H9 (cell line): ENCODE measurements around the gene DNAJB4. TPM values are rescaled to one million over a fixed set of nuclear protein-coding genes. Genes with fewer than 3 reads are reported as not detected.

Experiments
- DNase-seq: peaks from one replicate; pipeline ENCODE4 v3.0.0-alpha.2; 2017
- H2AFZ ChIP-seq: one replicate; pipeline ENCODE4 v1.6.1; 2013; ENCODE audit warnings: mild to moderate bottlenecking, low read length, control low read depth, moderate library complexity
- H2AK5ac ChIP-seq: 2 replicates; pipeline ENCODE4 v1.6.1; 2013; ENCODE audit warnings: low read length, control low read depth, mixed read lengths; ENCODE audit not compliant: insufficient read length
- H2BK120ac ChIP-seq: one replicate; pipeline ENCODE4 v1.6.1; 2013; ENCODE audit warnings: low read depth, mild to moderate bottlenecking, low read length, control low read depth, inconsistent platforms; ENCODE audit not compliant: poor library complexity, severe bottlenecking
- H2BK12ac ChIP-seq: 2 replicates; pipeline ENCODE4 v1.6.1; 2013; ENCODE audit warnings: low read length, control low read depth, mixed read lengths, low read depth; ENCODE audit not compliant: insufficient read length
- H2BK15ac ChIP-seq: 2 replicates; pipeline ENCODE4 v1.6.1; 2013; ENCODE audit warnings: low read depth, low read length, control low read depth
- H2BK20ac ChIP-seq: one replicate; pipeline ENCODE4 v1.6.1; 2013; ENCODE audit warnings: low read depth, mild to moderate bottlenecking, low read length, control low read depth, inconsistent platforms; ENCODE audit not compliant: poor library complexity, severe bottlenecking
- H2BK5ac ChIP-seq: 2 replicates; pipeline ENCODE4 v1.6.1; 2013; ENCODE audit warnings: low read length, control low read depth, mixed read lengths; ENCODE audit not compliant: insufficient read length
- H3K14ac ChIP-seq: 2 replicates; pipeline ENCODE4 v1.6.1; 2013; ENCODE audit warnings: low read length, control low read depth; ENCODE audit not compliant: insufficient read depth
- H3K18ac ChIP-seq: 2 replicates; pipeline ENCODE4 v1.6.1; 2013; ENCODE audit warnings: low read depth, mild to moderate bottlenecking, mixed read lengths, low read length, control low read depth; ENCODE audit not compliant: insufficient read length
- H3K23ac ChIP-seq: 2 replicates; pipeline ENCODE4 v1.6.1; 2013; ENCODE audit warnings: low read length, control low read depth, mixed read lengths, low read depth; ENCODE audit not compliant: insufficient read length
- H3K23me2 ChIP-seq: 2 replicates; pipeline ENCODE4 v1.6.1; 2013; ENCODE audit warnings: low read depth, mild to moderate bottlenecking, mixed read lengths, low read length, control low read depth; ENCODE audit not compliant: insufficient read length, poor library complexity, severe bottlenecking
- H3K27ac ChIP-seq: 2 replicates; pipeline ENCODE4 v1.5.1; 2013; ENCODE audit warnings: low read length, control low read depth, mixed read lengths, low read depth; ENCODE audit not compliant: insufficient read length
- H3K27me3 ChIP-seq: 2 replicates; pipeline ENCODE4 v1.6.1; 2013; ENCODE audit warnings: low read length, control low read depth, inconsistent platforms; ENCODE audit not compliant: insufficient read depth
- H3K4ac ChIP-seq: 2 replicates; pipeline ENCODE4 v1.6.1; 2013; ENCODE audit warnings: low read depth, mild to moderate bottlenecking, control low read depth, inconsistent platforms, low read length, moderate library complexity
- H3K4me1 ChIP-seq: 2 replicates; pipeline ENCODE4 v1.6.1; 2013; ENCODE audit warnings: low read length, control low read depth, inconsistent platforms; ENCODE audit not compliant: insufficient read depth
- H3K4me2 ChIP-seq: 2 replicates; pipeline ENCODE4 v1.6.1; 2013; ENCODE audit warnings: low read length, control low read depth, mixed read lengths; ENCODE audit not compliant: insufficient read length, insufficient read depth
- H3K56ac ChIP-seq: 2 replicates; pipeline ENCODE4 v1.6.1; 2013; ENCODE audit warnings: low read depth, mild to moderate bottlenecking, mixed read lengths, low read length, control low read depth; ENCODE audit not compliant: insufficient read length
- H3K79me1 ChIP-seq: 2 replicates; pipeline ENCODE4 v1.6.1; 2013; ENCODE audit warnings: low read depth, mild to moderate bottlenecking, moderate library complexity, low read length, control low read depth, inconsistent platforms; ENCODE audit not compliant: insufficient read depth, poor library complexity, severe bottlenecking
- H3K79me2 ChIP-seq: 2 replicates; pipeline ENCODE4 v1.6.1; 2013; ENCODE audit warnings: low read length, control low read depth, inconsistent platforms; ENCODE audit not compliant: insufficient read depth
- H3K9ac ChIP-seq: 2 replicates; pipeline ENCODE4 v1.6.1; 2013; ENCODE audit warnings: low read length, control low read depth, mixed read lengths; ENCODE audit not compliant: insufficient read length; ENCODE audit errors: extremely low read depth
- H3K9me3 ChIP-seq: one replicate; pipeline ENCODE4 v1.6.1; 2013; ENCODE audit warnings: low read depth, low read length, inconsistent platforms; ENCODE audit not compliant: control insufficient read depth
- H3T11ph ChIP-seq: one replicate; pipeline ENCODE4 v1.6.1; 2013; ENCODE audit warnings: mild to moderate bottlenecking, low read length, control low read depth, inconsistent platforms
- H4K20me1 ChIP-seq: one replicate; pipeline ENCODE4 v1.6.1; 2013; ENCODE audit not compliant: control insufficient read depth, insufficient read length, insufficient read depth
- H4K5ac ChIP-seq: 2 replicates; pipeline ENCODE4 v1.6.1; 2013; ENCODE audit warnings: low read depth, mild to moderate bottlenecking, mixed read lengths, low read length, control low read depth; ENCODE audit not compliant: insufficient read length
- H4K8ac ChIP-seq: replicated peaks from 2 replicates; pipeline ENCODE4 v1.6.1; 2013; ENCODE audit warnings: low read length, control low read depth, mixed read lengths, low read depth; ENCODE audit not compliant: insufficient read length
- H4K91ac ChIP-seq: 2 replicates; pipeline ENCODE4 v1.6.1; 2013; ENCODE audit warnings: low read depth, mild to moderate bottlenecking, moderate library complexity, mixed read lengths, low read length, control low read depth; ENCODE audit not compliant: insufficient read length
- H3K27ac Mint-ChIP-seq, 3 experiments: 2 replicates in 2 of 3; 3 replicates in 1 of 3; pipeline ENCODE4 v1.8.0; 2020 to 2021; ENCODE audit warnings: mixed read lengths in 3 of 3, mild to moderate bottlenecking in 1 of 3, moderate library complexity in 1 of 3
- H3K27me3 Mint-ChIP-seq: 2 replicates; pipeline ENCODE4 v1.8.0; 2021; ENCODE audit warnings: low read depth, mild to moderate bottlenecking, moderate library complexity, mixed read lengths
- H3K36me3 Mint-ChIP-seq, 3 experiments: 2 replicates in 2 of 3; 3 replicates in 1 of 3; pipeline ENCODE4 v1.8.0; 2020 to 2021; ENCODE audit warnings: low read depth in 3 of 3, mixed read lengths in 3 of 3; ENCODE audit not compliant: insufficient read depth in 1 of 3
- H3K4me1 Mint-ChIP-seq, 2 experiments: 2 replicates each; pipeline ENCODE4 v1.8.0; 2020; ENCODE audit warnings: mixed read lengths in 2 of 2
- H3K4me3 Mint-ChIP-seq, 2 experiments: 2 replicates in 1 of 2; 3 replicates in 1 of 2; pipeline ENCODE4 v1.8.0; 2020 to 2021; ENCODE audit warnings: mild to moderate bottlenecking in 2 of 2, mixed read lengths in 2 of 2, moderate library complexity in 1 of 2
- H3K9me3 Mint-ChIP-seq, 2 experiments: 2 replicates in 1 of 2; 3 replicates in 1 of 2; pipeline ENCODE4 v1.8.0; 2020; ENCODE audit warnings: mild to moderate bottlenecking in 2 of 2, mixed read lengths in 2 of 2, moderate library complexity in 1 of 2
- CTCF ChIP-seq: fragments of 200-600 bp; sonication (generic); conservative IDR thresholded peaks from 3 replicates; pipeline ENCODE4 v1.8.0; 2021; ENCODE audit warnings: antibody characterized with exemption, mild to moderate bottlenecking
- WGBS: extraction: QIAGEN DNeasy Blood & Tissue Kit; methylation state at CpG from one replicate; pipeline ENCODE4 v1.1.7; 2013; ENCODE audit warnings: missing lambda C conversion rate, low lambda C conversion rate, mixed read lengths; ENCODE audit not compliant: insufficient read length; ENCODE audit errors: extremely low coverage; 5-methylcytosine and 5-hydroxymethylcytosine counted together
- total RNA-seq: library from RNA; stranded (reverse); gene quantifications from 2 replicates; pipeline ENCODE4 v1.2.1, GENCODE V29; 2021

Gene DNAJB4
- total RNA-seq, 1 experiment from 2014 or later = 8.1 TPM

GRCh38 chr1:77994117-77994705 is 10.5 kb upstream of the DNAJB4 start:
- H2AK5ac ChIP-seq = no peak overlapping the region
- H3K9ac ChIP-seq = no peak overlapping the region

More at GRCh38 chr1:77994117-77994705, 10.5 kb upstream of the DNAJB4 start:
- Histone ChIP-seq H3K79me1 (peaks cover 6% of the 10 kb centered on the region), H3K27me3 (no peaks in the 10 kb centered on the region), H3K23me2 (no peaks in the 10 kb centered on the region), H2BK5ac (no peak overlapping the region), H3K4me2 (no peak overlapping the region), H3K18ac (no peak overlapping the region), H3K79me2 (no peaks in the 10 kb centered on the region), H4K91ac (no peak overlapping the region), H4K20me1 (no peaks in the 10 kb centered on the region), H2BK20ac (no peak overlapping the region), H2BK120ac (no peak overlapping the region), H3K4me1 (no peaks in the 10 kb centered on the region), H3K56ac (no peak overlapping the region), H4K5ac (no peak overlapping the region), H2BK15ac (no peak overlapping the region), H3K9me3 (no peaks in the 10 kb centered on the region), H3T11ph (no peak overlapping the region), H2BK12ac (no peak overlapping the region), H3K27ac (no peak overlapping the region), H3K14ac (no peak overlapping the region), H4K8ac (no peak overlapping the region), H2AFZ (no peak overlapping the region), H3K4ac (no peak overlapping the region), H3K23ac (no peak overlapping the region)
- Mint-ChIP-seq H3K36me3 (peaks cover 6 to 28% (median 17%) of the 10 kb centered on the region in 3 experiments), H3K9me3 (no peaks in the 10 kb centered on the region), H3K27ac (no peak overlapping the region), H3K4me1 (peaks cover 5 to 7% of the 10 kb centered on the region in 2 experiments; a peak in 3 of 4 replicates), H3K4me3 (no peak overlapping the region), H3K27me3 (no peaks in the 10 kb centered on the region)
- no peak for DNase-seq
- WGBS = no CpG with 5 or more reads among the region's 3 CpGs
- TF ChIP-seq CTCF = no peak
